Neural progenitor cell (in vitro differentiated cells): ENCODE results near the gene RNASE12. TPM values are rescaled to one million over a fixed set of nuclear protein-coding genes. Genes with fewer than 3 reads are reported as not detected.

Experiments used
- DNase-seq: peaks from one replicate; pipeline ENCODE4 v3.0.0-alpha.2; 2016; ENCODE audit warnings: low spot score
- H2AFZ ChIP-seq: fragments of 200-600 bp; sonication (generic); replicated peaks from 2 replicates; pipeline ENCODE4 v1.6.1; 2016; ENCODE audit warnings: antibody characterized with exemption
- H3F3A ChIP-seq: fragments of 200-600 bp; sonication (generic); 2 replicates; pipeline ENCODE4 v1.6.1; 2016; ENCODE audit warnings: antibody characterized with exemption, low read depth
- H3K27ac ChIP-seq: fragments of 200-600 bp; sonication (generic); 2 replicates; pipeline ENCODE4 v1.5.1; 2016; ENCODE audit warnings: mild to moderate bottlenecking
- H3K27me3 ChIP-seq: fragments of 200-600 bp; sonication (generic); 2 replicates; pipeline ENCODE4 v1.6.1; 2016; ENCODE audit warnings: mild to moderate bottlenecking, moderate library complexity
- H3K36me3 ChIP-seq: fragments of 200-600 bp; sonication (generic); 2 replicates; pipeline ENCODE4 v1.5.1; 2016
- H3K4me1 ChIP-seq: fragments of 200-600 bp; sonication (generic); 2 replicates; pipeline ENCODE4 v1.6.1; 2016; ENCODE audit warnings: mixed run types
- H3K4me2 ChIP-seq: fragments of 200-600 bp; sonication (generic); 2 replicates; pipeline ENCODE4 v1.6.1; 2016
- H3K4me3 ChIP-seq: fragments of 200-600 bp; sonication (generic); 2 replicates; pipeline ENCODE4 v1.5.1; 2016
- H3K79me2 ChIP-seq: fragments of 200-600 bp; sonication (generic); 2 replicates; pipeline ENCODE4 v1.6.1; 2016; ENCODE audit warnings: low read depth
- H3K9ac ChIP-seq: fragments of 200-600 bp; sonication (generic); 2 replicates; pipeline ENCODE4 v1.6.1; 2016
- H3K9me3 ChIP-seq: fragments of 200-600 bp; sonication (generic); 2 replicates; pipeline ENCODE4 v1.5.1; 2016; ENCODE audit warnings: low read depth
- H4K20me1 ChIP-seq: fragments of 200-600 bp; sonication (generic); 2 replicates; pipeline ENCODE4 v1.6.1; 2016; ENCODE audit warnings: low read depth
- H3K27ac Mint-ChIP-seq: 3 replicates; pipeline ENCODE4 v1.8.0; 2021; ENCODE audit warnings: mixed read lengths
- H3K27me3 Mint-ChIP-seq: 2 replicates; pipeline ENCODE4 v1.8.0; 2022; ENCODE audit warnings: low read depth, mild to moderate bottlenecking, inconsistent platforms, moderate library complexity, mixed read lengths; ENCODE audit not compliant: insufficient read depth
- H3K36me3 Mint-ChIP-seq: 3 replicates; pipeline ENCODE4 v1.8.0; 2021; ENCODE audit warnings: mixed read lengths
- H3K4me1 Mint-ChIP-seq: 3 replicates; pipeline ENCODE4 v1.8.0; 2021; ENCODE audit warnings: mixed read lengths
- H3K4me3 Mint-ChIP-seq: 3 replicates; pipeline ENCODE4 v1.8.0; 2021; ENCODE audit warnings: mild to moderate bottlenecking, moderate library complexity, mixed read lengths
- H3K9me3 Mint-ChIP-seq: 3 replicates; pipeline ENCODE4 v1.8.0; 2020; ENCODE audit warnings: mixed read lengths
- CTCF ChIP-seq: fragments of 200-600 bp; sonication (generic); IDR thresholded peaks from 2 replicates; pipeline ENCODE4 v1.5.1; 2017; ENCODE audit warnings: antibody characterized with exemption, mild to moderate bottlenecking
- EZH2 ChIP-seq: fragments of 200-600 bp; sonication (generic); IDR thresholded peaks from 2 replicates; pipeline ENCODE4 v1.6.1; 2017; ENCODE audit warnings: antibody characterized with exemption, mild to moderate bottlenecking, moderate library complexity
- EZH2phosphoT487 ChIP-seq: fragments of 200-600 bp; sonication (generic); IDR thresholded peaks from 2 replicates; pipeline ENCODE4 v1.6.1; 2017; ENCODE audit warnings: antibody characterized with exemption
- total RNA-seq: library from RNA; depleted of rRNA; stranded (reverse); fragments of >200 nt; gene quantifications from 2 replicates; pipeline ENCODE4 v1.2.3, GENCODE V29; 2015; ENCODE audit warnings: low replicate concordance

The RNASE12 gene
- total RNA-seq, 1 donor from 2014 or later: not detected

GRCh38 chr14:20607617-20608016 is 16.4 kb upstream of the RNASE12 start:
- H3K27me3 ChIP-seq: peaks cover 25% of the 10 kb centered on the region
- H3F3A ChIP-seq: peaks cover 2% of the 10 kb centered on the region
- H3K27me3 Mint-ChIP-seq: peaks cover 1% of the 10 kb centered on the region
- H3K9ac ChIP-seq: no peak overlapping the region
- H3K79me2 ChIP-seq: no peaks in the 10 kb centered on the region
- H3K36me3 Mint-ChIP-seq: no peaks in the 10 kb centered on the region
- H3K4me1 ChIP-seq: no peaks in the 10 kb centered on the region
- no peaks in the 10 kb centered on the region for H3K9me3 Mint-ChIP-seq
- no peak overlapping the region for H3K4me3 ChIP-seq
- H3K36me3 ChIP-seq: no peaks in the 10 kb centered on the region
- H3K27ac ChIP-seq: no peak overlapping the region
- no peak overlapping the region for H3K27ac Mint-ChIP-seq
- H3K9me3 ChIP-seq: no peaks in the 10 kb centered on the region
- no peak overlapping the region for H2AFZ ChIP-seq
- H3K4me3 Mint-ChIP-seq: peak overlapping the region; percentile 67
- DNase-seq: no peak
- no peaks in the 10 kb centered on the region for H3K4me1 Mint-ChIP-seq
- no peak overlapping the region for H3K4me2 ChIP-seq
- TF ChIP-seq EZH2phosphoT487: no peak
- TF ChIP-seq EZH2: no peak
- TF ChIP-seq CTCF: no peak
- H4K20me1 ChIP-seq: no peaks in the 10 kb centered on the region

GRCh38 chr14:20606902-20607242 is 15.7 kb upstream of the RNASE12 start:
- no peaks in the 10 kb centered on the region for H3K9me3 ChIP-seq
- no peak overlapping the region for H3K4me3 ChIP-seq
- no peak for TF ChIP-seq EZH2phosphoT487
- no peak for TF ChIP-seq CTCF
- no peak for TF ChIP-seq EZH2
- no peaks in the 10 kb centered on the region for H3K4me1 Mint-ChIP-seq
- no peak overlapping the region for H3K27ac Mint-ChIP-seq
- no peaks in the 10 kb centered on the region for H3K9me3 Mint-ChIP-seq
- no peaks in the 10 kb centered on the region for H3K4me1 ChIP-seq
- no peak overlapping the region for H3K4me2 ChIP-seq
- peak overlapping the region; percentile 33 for H3K4me3 Mint-ChIP-seq
- peaks cover 18% of the 10 kb centered on the region for H3K27me3 ChIP-seq
- H2AFZ ChIP-seq: no peak overlapping the region
- no peak overlapping the region for H3K27ac ChIP-seq
- H3K27me3 Mint-ChIP-seq: peaks cover 3% of the 10 kb centered on the region
- no peak overlapping the region for H3K9ac ChIP-seq
- H3K79me2 ChIP-seq: no peaks in the 10 kb centered on the region
- H3K36me3 ChIP-seq: no peaks in the 10 kb centered on the region
- H3K36me3 Mint-ChIP-seq: no peaks in the 10 kb centered on the region
- no peaks in the 10 kb centered on the region for H4K20me1 ChIP-seq
- no peaks in the 10 kb centered on the region for H3F3A ChIP-seq
- DNase-seq: no peak

- Histone ChIP-seq H4K20me1 (no peaks in the 10 kb centered on the region), H3K27me3 (peaks cover 12% of the 10 kb centered on the region), H3K9me3 (no peaks in the 10 kb centered on the region), H3K4me1 (no peaks in the 10 kb centered on the region), H3F3A (no peaks in the 10 kb centered on the region), H3K9ac (no peak overlapping the region), H3K4me2 (no peak overlapping the region), H3K36me3 (no peaks in the 10 kb centered on the region), H3K27ac (no peak overlapping the region), H3K4me3 (no peak overlapping the region), H2AFZ (peak overlapping the region; percentile 19), H3K79me2 (no peaks in the 10 kb centered on the region)
- Mint-ChIP-seq H3K27me3 (peaks cover 3% of the 10 kb centered on the region), H3K27ac (no peak overlapping the region), H3K36me3 (no peaks in the 10 kb centered on the region), H3K9me3 (no peaks in the 10 kb centered on the region), H3K4me1 (no peaks in the 10 kb centered on the region), H3K4me3 (no peak overlapping the region)
- peak; percentile 77 for TF ChIP-seq CTCF
- no peak for TF ChIP-seq EZH2phosphoT487
- no peak for TF ChIP-seq EZH2
- peak; percentile 78 for DNase-seq
Measured at GRCh38 chr14:20606190-20606901, 15.2 kb upstream of the RNASE12 start.
